ENCODE results near the gene ATAD2B.
"Not testable (repeated sequence)": the region's sequence is repeated elsewhere in the genome, so short reads cannot be mapped to it uniquely, and the experiment has no call there.

The ATAD2B gene

GRCh38 chr2:23791030-23791429 lies 135.9 kb downstream of the ATAD2B start:
- no peak for DNase-seq (ENCODE audit: low read depth in 2 of 2)

GRCh38 chr2:23789012-23789411 lies 137.9 kb downstream of the ATAD2B start:
- DNase-seq (ENCODE audit: low read depth in 2 of 2) = no peak

- no peak for DNase-seq (ENCODE audit: low read depth in 2 of 2)
Measured at GRCh38 chr2:23788100-23788499, 138.8 kb downstream of the ATAD2B start.

- DNase-seq (ENCODE audit: low read depth in 2 of 2) = no peak
Measured at GRCh38 chr2:23784971-23785370, 142.0 kb downstream of the ATAD2B start.

- DNase-seq (ENCODE audit: low read depth in 2 of 2) = no peak
Measured at GRCh38 chr2:23782646-23783045, 144.3 kb downstream of the ATAD2B start.

GRCh38 chr2:23782126-23782525 lies 144.8 kb downstream of the ATAD2B start:
- DNase-seq (ENCODE audit: low read depth in 2 of 2) = no peak

- not testable (repeated sequence) for DNase-seq (ENCODE audit: low read depth in 2 of 2)
Measured at GRCh38 chr2:23780465-23780864, 146.5 kb downstream of the ATAD2B start.

- DNase-seq (ENCODE audit: low read depth in 2 of 2) = no peak
Measured at GRCh38 chr2:23777826-23778225, 149.1 kb downstream of the ATAD2B start.

GRCh38 chr2:23776021-23776420 lies 150.9 kb downstream of the ATAD2B start:
- DNase-seq (ENCODE audit: low read depth in 2 of 2) = no peak

- DNase-seq (ENCODE audit: low read depth in 2 of 2) = no peak
Measured at GRCh38 chr2:23772684-23773083, 154.2 kb downstream of the ATAD2B start.

GRCh38 chr2:23772056-23772455 lies 154.9 kb downstream of the ATAD2B start:
- DNase-seq (ENCODE audit: low read depth in 2 of 2) = no peak

- no peak for DNase-seq (ENCODE audit: low read depth in 2 of 2)
Measured at GRCh38 chr2:23769364-23769763, 157.6 kb downstream of the ATAD2B start.

- DNase-seq (ENCODE audit: low read depth in 2 of 2) = no peak
Measured at GRCh38 chr2:23767876-23768621, 158.9 kb downstream of the ATAD2B start.

GRCh38 chr2:23762141-23762540 lies 164.8 kb downstream of the ATAD2B start:
- DNase-seq (ENCODE audit: low read depth in 2 of 2) = no peak

- DNase-seq (ENCODE audit: low read depth in 2 of 2) = no peak
Measured at GRCh38 chr2:23761638-23762037, 165.3 kb downstream of the ATAD2B start.

GRCh38 chr2:23760736-23761135 lies 166.2 kb downstream of the ATAD2B start:
- no peak for DNase-seq (ENCODE audit: low read depth in 2 of 2)

GRCh38 chr2:23757686-23758433 lies 169.1 kb downstream of the ATAD2B start:
- DNase-seq (ENCODE audit: low read depth in 2 of 2) = no peak

- DNase-seq (ENCODE audit: low read depth in 2 of 2) = no peak
Measured at GRCh38 chr2:23756593-23757292, 170.2 kb downstream of the ATAD2B start.

- no peak for DNase-seq (ENCODE audit: low read depth in 2 of 2)
Measured at GRCh38 chr2:23754970-23755369, 172.0 kb downstream of the ATAD2B start.

- DNase-seq (ENCODE audit: low read depth in 2 of 2) = no peak
Measured at GRCh38 chr2:23753291-23754010, 173.5 kb downstream of the ATAD2B start.

- DNase-seq (ENCODE audit: low read depth in 2 of 2) = no peak
Measured at GRCh38 chr2:23751747-23752265, 175.1 kb downstream of the ATAD2B start.

All from stimulated activated CD8-positive, alpha-beta memory T cell treated with anti-CD3 and anti-CD28 coated beads, Interleukin-15, amount 100 ng/mL, for 48 hours (primary cell).